Heart right ventricle (tissue), 16 donors: Measurements from ENCODE around the gene PAFAH2. TPM values are rescaled to one million over a fixed set of nuclear protein-coding genes. Genes with fewer than 3 reads are reported as not detected.
A peak's percentile ranks its signal among the peaks of the same experiment; 100 is the strongest.

ENCODE experiments used
- ATAC-seq, 8 donors: fragments of 200-7000 bp; cut with Tn5 transposase; one replicate each; pipeline ENCODE4 v1.9.1; 2020; ENCODE audit warnings: mild to moderate bottlenecking in 8 of 8, moderate library complexity in 8 of 8, moderate number of reproducible peaks in 1 of 8
- DNase-seq, 2 donors: peaks; one replicate each; pipeline ENCODE4 v3.0.0-alpha.2; 2020
- H3K27ac ChIP-seq, 10 donors: fragments of 200-600 bp; sonication (generic) in 2 of 10; one replicate each; pipeline versions ENCODE4 v1.5.0 to v1.8.0; 2020 to 2022; ENCODE audit warnings: mild to moderate bottlenecking in 3 of 10
- H3K27me3 ChIP-seq, 7 donors: fragments of 200-600 bp; one replicate each; pipeline ENCODE4 v1.8.0; 2021 to 2022; ENCODE audit warnings: mild to moderate bottlenecking in 2 of 7
- H3K36me3 ChIP-seq, 9 donors: fragments of 200-600 bp; sonication (generic) in 1 of 9; one replicate each; pipeline versions ENCODE4 v1.5.0 to v1.8.0; 2020 to 2022; ENCODE audit warnings: mild to moderate bottlenecking in 2 of 9
- H3K4me1 ChIP-seq, 9 donors: fragments of 200-600 bp; sonication (generic) in 1 of 9; one replicate each; pipeline versions ENCODE4 v1.5.0 to v1.8.0; 2020 to 2022; ENCODE audit warnings: mild to moderate bottlenecking in 4 of 9
- H3K4me3 ChIP-seq, 10 donors: fragments of 200-600 bp; sonication (generic) in 2 of 10; one replicate each; pipeline versions ENCODE4 v1.5.0 to v1.8.0; 2020 to 2022; ENCODE audit warnings: mild to moderate bottlenecking in 7 of 10, moderate library complexity in 2 of 10
- H3K9me3 ChIP-seq, 11 donors: fragments of 200-600 bp in 10 of 11; sonication (generic) in 2 of 11; one replicate each; pipeline versions ENCODE4 v1.5.0 to v1.8.0; 2013 to 2022; ENCODE audit warnings: mild to moderate bottlenecking in 2 of 11, control low read depth in 1 of 11, moderate library complexity in 1 of 11
- CTCF ChIP-seq, 9 donors: fragments of 200-600 bp; sonication (generic) in 2 of 9; IDR thresholded peaks; one replicate each; pipeline versions ENCODE4 v1.5.0 to v1.8.0; 2021 to 2022; ENCODE audit warnings: antibody characterized with exemption in 9 of 9, mild to moderate bottlenecking in 5 of 9, moderate library complexity in 1 of 9
- WGBS, 2 donors: extraction: QIAGEN DNeasy Blood & Tissue Kit; methylation state at CpG; one replicate each; pipeline ENCODE4 v1.1.7; 2013; ENCODE audit warnings: inconsistent platforms in 1 of 2; 5-methylcytosine and 5-hydroxymethylcytosine counted together
- intact Hi-C, 10 donors: fragments of 100-400 bp; cut with DNase I; formaldehyde crosslinking; loops; one replicate each; pipeline versions ENCODE4 v1.11.1 to v1.14.2; 2022
- polyA plus RNA-seq, 2 donors: library from polyadenylated mRNA; stranded (reverse); fragments of 200-250 nt; gene quantifications; one replicate each; pipeline ENCODE4 v1.2.3, GENCODE V29; 2013
- total RNA-seq, 10 donors: library from RNA; stranded (reverse); fragmentation: NEBNext Ultra II Directional in 3 of 10; extraction: Animal tissue kit (Norgen Biotek cat#: 25700) in 3 of 10; gene quantifications; one replicate each; pipeline versions ENCODE4 v1.2.1 to v1.2.4, GENCODE V29; 2021 to 2023
- donor health status: Arrhythmogenic right ventricular cardiomyopathy.
- donor health status: ischemic (EF 13 %, LVEDD 7.1; RV severe dilation, severe dysfunction).
- donor health status: healthy with polysubstance abuse.
- donor health status: DM: no; HTN: yes; CAD: no.
- donor health status: DM: no; HTN: no; CAD: no.
- donor health status: ischemic (EF 25% LVEDD 6.9; RV normal size, moderate dysfunction).
- donor health status: ischemic (EF 25% LVEDD 5.7; RV mildly dilated, moderate dysfunction).
- donor health status: healthy.
- donor health status: DM: yes; HTN: yes; CAD: no.
- donor health status: Ischemic cardiomyopathy.
- donor health status: ischemic (EF 35%, LVEDD 5.7; RV mildly dilated, moderate dysfunction).
- donor health status: nonischemic (EF 11% LVEDD 7.7; RV severe dilation, severe dysfunction).
- donor health status: DM: yes; HTN: yes; CAD: no.
- donor health status: PGD.
- donor health status: ischemic (EF 29% LVEDD 5.4; RV normal size, mild dysfunction).
- donor health status: nonischemic (EF 23%, LVEDD 6.1; RV moderate dilation, normal function).

Gene PAFAH2
- total and polyA plus RNA-seq, 12 donors = 3.4 to 19.3 (median 10.5) TPM

- Histone ChIP-seq H3K27me3 (peaks cover 0 to 15% (median 0%) of the 10 kb centered on the region in 7 donors), H3K4me3 (peak overlapping the region; percentile 75 to 94 (median 84)), H3K36me3 (peaks cover 0 to 5% (median 0%) of the 10 kb centered on the region in 9 donors), H3K9me3 (no peaks in the 10 kb centered on the region), H3K4me1 (peaks cover 7 to 38% (median 17%) of the 10 kb centered on the region in 9 donors), H3K27ac (peak overlapping the region; percentile 83 to 96 (median 92))
- peak in 1 of 9 donors; percentile 30 for TF ChIP-seq CTCF (IDR thresholded peaks at IDR 0.05)
- peak; percentile 93 to 95 for DNase-seq
- intact Hi-C loops = loop anchor here in 9 of 10 donors (1.0 to 10.0 kb wide), 8 partner anchors 47 to 199 kb away; partner anchors contain the start of gene CEP85 (in 1 of the 9)
- 0% methylated on average over 57 to 60 of the region's 60 CpGs for WGBS, 2 donors
- ATAC-seq = peak; percentile 85 to 95 (median 93)
Observed at GRCh38 chr1:26035203-26035958, 37.5 kb upstream of the PAFAH2 start.

GRCh38 chr1:26034504-26035202 lies 36.8 kb upstream of the PAFAH2 start:
- peaks cover 0 to 15% (median 0%) of the 10 kb centered on the region in 7 donors for H3K27me3 ChIP-seq
- peak overlapping the region; percentile 83 to 96 (median 92) for H3K27ac ChIP-seq
- DNase-seq (no peak), ATAC-seq (peak in 2 of 8 donors; percentile 3 to 24)
- WGBS, 2 donors = 8 to 17% methylated on average over 15 of the region's 15 CpGs
- H3K36me3 ChIP-seq = peaks cover 0 to 5% (median 0%) of the 10 kb centered on the region in 9 donors
- no peaks in the 10 kb centered on the region for H3K9me3 ChIP-seq
- peaks cover 7 to 38% (median 17%) of the 10 kb centered on the region in 9 donors for H3K4me1 ChIP-seq
- intact Hi-C loops = loop anchor here in 9 of 10 donors (1.0 to 10.0 kb wide), 8 partner anchors 48 to 200 kb away; partner anchors contain the start of gene CEP85 (in 1 of the 9)
- TF ChIP-seq CTCF (IDR thresholded peaks at IDR 0.05) = no peak
- H3K4me3 ChIP-seq = peak overlapping the region; percentile 75 to 94 (median 84)

DNA sequence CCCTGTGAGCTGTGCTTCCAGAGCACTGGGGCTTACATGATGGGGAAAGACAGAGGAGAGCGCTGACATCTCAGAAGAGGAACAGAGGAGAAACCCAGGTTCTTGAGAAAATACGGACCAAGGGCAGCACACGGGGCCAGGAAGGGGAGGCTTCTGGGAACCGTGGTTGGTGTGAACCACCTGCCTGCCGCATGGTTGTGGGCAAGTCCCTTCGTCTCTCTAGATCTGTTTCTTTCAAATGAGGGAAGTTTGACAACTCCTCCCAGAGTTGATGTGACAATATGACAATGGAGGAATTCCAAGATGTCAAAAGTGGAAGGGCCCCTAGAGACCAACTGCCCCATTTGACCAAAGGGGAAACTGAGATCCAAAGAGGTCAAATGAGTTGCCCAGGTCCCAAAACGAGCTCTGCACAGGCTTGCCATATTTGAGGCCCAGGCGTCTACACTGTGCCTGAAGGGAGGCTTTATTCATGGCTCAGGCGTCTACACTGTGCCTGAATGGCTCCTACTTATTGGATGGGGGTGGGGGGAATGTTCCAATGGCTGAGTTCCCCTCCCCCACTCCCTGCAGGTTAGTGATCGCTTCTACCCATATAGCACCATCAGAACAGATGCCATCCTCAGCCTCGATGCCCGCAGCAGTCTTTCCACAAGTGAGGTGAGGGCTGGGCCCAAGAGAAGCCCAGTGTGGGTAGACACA lies 34.9 kb upstream of the PAFAH2 start:
- ATAC-seq = no peak
- peaks cover 0 to 5% (median 0%) of the 10 kb centered on the region in 9 donors for H3K36me3 ChIP-seq
- intact Hi-C loops = loop anchor here in 1 of 10 donors (10.0 kb wide), 1 partner anchor 112 kb away; no protein-coding TSS in a partner anchor
- TF ChIP-seq CTCF (IDR thresholded peaks at IDR 0.05) = no peak
- DNase-seq = no peak
- no peaks in the 10 kb centered on the region for H3K9me3 ChIP-seq
- peaks cover 7 to 28% (median 17%) of the 10 kb centered on the region in 9 donors for H3K4me1 ChIP-seq
- H3K4me3 ChIP-seq = no peak overlapping the region
- no peak overlapping the region for H3K27ac ChIP-seq
- peaks cover 0 to 15% (median 0%) of the 10 kb centered on the region in 7 donors for H3K27me3 ChIP-seq
- 87 to 88% methylated on average over 12 of the region's 12 CpGs for WGBS, 2 donors
